Hepatocyte (in vitro differentiated cells): Measurements from ENCODE around the gene MFSD2A.

Source experiments
- CTCF ChIP-seq: fragments of 200-600 bp; sonication (generic); IDR thresholded peaks from 2 replicates; pipeline ENCODE4 v1.5.1; 2016; ENCODE audit warnings: antibody characterized with exemption, mild to moderate bottlenecking; ENCODE audit not compliant: poor library complexity
- EZH2 ChIP-seq: fragments of 200-600 bp; sonication (generic); IDR thresholded peaks from 2 replicates; pipeline ENCODE4 v1.6.1; 2016; ENCODE audit warnings: antibody characterized with exemption, mild to moderate bottlenecking, borderline replicate concordance

GRCh38 chr1:39910263-39910662 is 44.7 kb upstream of the MFSD2A start:
- TF ChIP-seq CTCF (no peak), EZH2 (no peak)
